Brain microvascular endothelial cell (primary cell): Measurements from ENCODE around the gene EIF5A.
"Not testable (repeated sequence)": the region's sequence is repeated elsewhere in the genome, so short reads cannot be mapped to it uniquely, and the experiment has no call there.

Experiments
- DNase-seq: peaks from one replicate; pipeline ENCODE4 v3.0.0-alpha.2; 2020
- H3K27ac ChIP-seq: fragments of 250-450 bp; sonication (Bioruptor Pico); 2 replicates; pipeline ENCODE4 v1.5.1; 2020; ENCODE audit warnings: mild to moderate bottlenecking, moderate library complexity
- H3K27me3 ChIP-seq: fragments of 250-450 bp; sonication (Bioruptor Pico); replicated peaks from 2 replicates; pipeline ENCODE4 v1.5.1; 2020; ENCODE audit warnings: mild to moderate bottlenecking
- H3K36me3 ChIP-seq: fragments of 250-450 bp; sonication (Bioruptor Pico); replicated peaks from 2 replicates; pipeline ENCODE4 v1.5.1; 2020; ENCODE audit warnings: mild to moderate bottlenecking
- H3K4me3 ChIP-seq: 2 replicates; pipeline ENCODE4 v1.5.1; 2011; ENCODE audit warnings: low read depth, mild to moderate bottlenecking, control low read depth, low read length, moderate library complexity
- CTCF ChIP-seq: IDR thresholded peaks from 2 replicates; pipeline ENCODE4 v1.5.1; 2011; ENCODE audit warnings: low read depth, mild to moderate bottlenecking, moderate library complexity, low read length, control low read depth, inconsistent platforms; ENCODE audit errors: missing control alignments
- in situ Hi-C: cut with HindIII; loops from 2 replicates; pipeline ENCODE4 v1.10.0; 2017; ENCODE audit warnings: low sequenced_read_pairs, low pct_ligation_motif_present

The EIF5A gene

GRCh38 chr17:7329997-7330637 is 22.7 kb downstream of the EIF5A start:
- H3K27me3 ChIP-seq, result no peaks in the 10 kb centered on the region
- in situ Hi-C loops, result no loop called here
- no peaks in the 10 kb centered on the region for H3K36me3 ChIP-seq
- H3K27ac ChIP-seq, result peak overlapping the region; percentile 70
- peak; percentile 79 for DNase-seq
- TF ChIP-seq CTCF, result no peak
- H3K4me3 ChIP-seq, result peak overlapping the region; percentile 94

GRCh38 chr17:7330638-7331015 is 23.2 kb downstream of the EIF5A start:
- no peaks in the 10 kb centered on the region for H3K27me3 ChIP-seq
- H3K4me3 ChIP-seq, result peak overlapping the region; percentile 94
- H3K36me3 ChIP-seq, result no peaks in the 10 kb centered on the region
- no peak for DNase-seq
- in situ Hi-C loops, result no loop called here
- TF ChIP-seq CTCF, result no peak
- H3K27ac ChIP-seq, result no peak overlapping the region

- DNase-seq, result no peak
- no peaks in the 10 kb centered on the region for H3K36me3 ChIP-seq
- H3K27ac ChIP-seq, result no peak overlapping the region
- no peak for TF ChIP-seq CTCF
- H3K27me3 ChIP-seq, result no peaks in the 10 kb centered on the region
- no peak overlapping the region for H3K4me3 ChIP-seq
- in situ Hi-C loops, result no loop called here
Observed at GRCh38 chr17:7332111-7332510, 24.7 kb downstream of the EIF5A start.

GRCh38 chr17:7332600-7333069 is 25.2 kb downstream of the EIF5A start:
- H3K27ac ChIP-seq, DNase-seq, H3K4me3 ChIP-seq, H3K36me3 ChIP-seq, in situ Hi-C loops, H3K27me3 ChIP-seq: not testable (repeated sequence)

GRCh38 chr17:7334938-7335538 is 27.6 kb downstream of the EIF5A start:
- in situ Hi-C loops, result no loop called here
- H3K27me3 ChIP-seq, result no peaks in the 10 kb centered on the region
- H3K4me3 ChIP-seq, result no peak overlapping the region
- DNase-seq, result no peak
- no peak overlapping the region for H3K27ac ChIP-seq
- no peak for TF ChIP-seq CTCF
- no peaks in the 10 kb centered on the region for H3K36me3 ChIP-seq

GRCh38 chr17:7335765-7336164 is 28.3 kb downstream of the EIF5A start:
- H3K36me3 ChIP-seq, H3K27ac ChIP-seq, in situ Hi-C loops, H3K27me3 ChIP-seq, DNase-seq, H3K4me3 ChIP-seq: not testable (repeated sequence)
